Psoas muscle (tissue), 8 donors: Measurements from ENCODE around the gene PRDX3. TPM values are rescaled to one million over a fixed set of nuclear protein-coding genes. Genes with fewer than 3 reads are reported as not detected.
"Not testable (repeated sequence)": the region's sequence is repeated elsewhere in the genome, so short reads cannot be mapped to it uniquely, and the experiment has no call there.

ENCODE experiments used
- ATAC-seq, 4 donors: fragments of 200-7000 bp; cut with Tn5 transposase; one replicate each; pipeline ENCODE4 v1.9.1; 2020; ENCODE audit warnings: moderate library complexity in 3 of 4, mild to moderate bottlenecking in 2 of 4
- DNase-seq, 2 donors: peaks; one replicate each; pipeline ENCODE4 v3.0.0-alpha.2; 2020
- H3K27ac ChIP-seq: fragments of 200-600 bp; one replicate; pipeline ENCODE4 v1.8.0; 2022
- H3K27me3 ChIP-seq, 3 donors: fragments of 200-600 bp in 1 of 3; one replicate each; pipeline versions ENCODE4 v1.6.1 to v1.8.0; 2013 to 2022; ENCODE audit warnings: low read length in 2 of 3, mild to moderate bottlenecking in 2 of 3, moderate library complexity in 1 of 3; ENCODE audit not compliant: insufficient read depth in 3 of 3
- H3K36me3 ChIP-seq, 2 donors: fragments of 200-600 bp in 1 of 2; one replicate each; pipeline versions ENCODE4 v1.6.1 to v1.8.0; 2013 to 2022; ENCODE audit warnings: low read depth in 1 of 2, mild to moderate bottlenecking in 1 of 2, moderate library complexity in 1 of 2; ENCODE audit not compliant: insufficient read depth in 1 of 2
- H3K4me1 ChIP-seq: fragments of 200-600 bp; one replicate; pipeline ENCODE4 v1.8.0; 2022
- H3K4me3 ChIP-seq: fragments of 200-600 bp; one replicate; pipeline ENCODE4 v1.8.0; 2022; ENCODE audit warnings: mild to moderate bottlenecking
- H3K9me3 ChIP-seq: fragments of 200-600 bp; one replicate; pipeline ENCODE4 v1.8.0; 2022
- CTCF ChIP-seq: fragments of 200-600 bp; IDR thresholded peaks from one replicate; pipeline ENCODE4 v1.8.0; 2022; ENCODE audit warnings: antibody characterized with exemption
- WGBS, 3 donors: extraction: QIAGEN DNeasy Blood & Tissue Kit; methylation state at CpG; one replicate each; pipeline versions ENCODE4 v1.1.6 to v1.1.7; 2013; 5-methylcytosine and 5-hydroxymethylcytosine counted together
- intact Hi-C, 2 donors: fragments of 100-400 bp; cut with DNase I; formaldehyde crosslinking; loops; one replicate each; pipeline versions ENCODE4 v1.11.0 to v1.14.2; 2022
- polyA plus RNA-seq, 3 donors: library from polyadenylated mRNA; stranded (reverse); fragments of 200-250 nt; gene quantifications; one replicate each; pipeline ENCODE4 v1.2.3, GENCODE V29; 2013
- total RNA-seq, 4 donors: library from RNA; stranded (reverse); fragmentation: NEBNext Ultra II Directional in 2 of 4; extraction: Animal tissue kit (Norgen Biotek cat#: 25700) in 2 of 4; gene quantifications; one replicate each; pipeline versions ENCODE4 v1.2.1 to v1.2.4, GENCODE V29; 2021 to 2023
- donor health status: healthy with polysubstance abuse.
- donor health status: DM: no; HTN: no; CAD: no; lungs with moderate emphysema.
- donor health status: Bipolar disorder and iron deficiency.
- donor health status: healthy.
- donor health status: DM: yes; HTN: yes; CAD: no.
- donor health status: DM: no; HTN: no; CAD: no.
- donor health status: DM: no; HTN: no; CAD: no.
- donor health status: DM: yes; HTN: yes; CAD: no.

Gene PRDX3
- total and polyA plus RNA-seq, 7 donors, result 182 to 331 (median 201) TPM

- Histone ChIP-seq H3K36me3 (peaks cover 2 to 76% of the 10 kb centered on the region in 2 donors), H3K9me3 (no peaks in the 10 kb centered on the region), H3K27ac (no peak overlapping the region), H3K4me3 (no peak overlapping the region), H3K4me1 (peaks cover 6% of the 10 kb centered on the region), H3K27me3 (no peaks in the 10 kb centered on the region)
- DNase-seq, result no peak
- WGBS, 3 donors, result 76 to 78% (median 76%) methylated on average over 10 of the region's 10 CpGs
- ATAC-seq, result no peak
- TF ChIP-seq CTCF, result no peak
- intact Hi-C loops, result no loop called here
These were observed 35.0 kb downstream of the PRDX3 start for GRCh38 chr10:119143657-119144056.

GRCh38 chr10:119140603-119141245 is 37.9 kb downstream of the PRDX3 start:
- no peak for TF ChIP-seq CTCF
- ATAC-seq (no peak), DNase-seq (no peak)
- H3K9me3 ChIP-seq, result no peaks in the 10 kb centered on the region
- H3K4me3 ChIP-seq, result no peak overlapping the region
- peaks cover 5% of the 10 kb centered on the region for H3K4me1 ChIP-seq
- H3K36me3 ChIP-seq, result peaks cover 2 to 53% of the 10 kb centered on the region in 2 donors
- H3K27ac ChIP-seq, result no peak overlapping the region
- 87 to 90% (median 87%) methylated on average over 21 of the region's 21 CpGs for WGBS, 3 donors
- no peaks in the 10 kb centered on the region for H3K27me3 ChIP-seq
- intact Hi-C loops, result no loop called here

- intact Hi-C loops, result no loop called here
- ATAC-seq, result peak; percentile 60 to 66 (median 64)
- no peak for DNase-seq
- no peaks in the 10 kb centered on the region for H3K27me3 ChIP-seq
- peaks cover 0 to 48% of the 10 kb centered on the region in 2 donors for H3K36me3 ChIP-seq
- WGBS, 3 donors, result 75 to 85% (median 85%) methylated on average over 13 of the region's 13 CpGs
- peaks cover 4% of the 10 kb centered on the region for H3K4me1 ChIP-seq
- H3K27ac ChIP-seq, result no peak overlapping the region
- TF ChIP-seq CTCF, result peak; percentile 31
- H3K4me3 ChIP-seq, result no peak overlapping the region
- H3K9me3 ChIP-seq, result no peaks in the 10 kb centered on the region
These were observed 39.0 kb downstream of the PRDX3 start for GRCh38 chr10:119139464-119140067.

DNA sequence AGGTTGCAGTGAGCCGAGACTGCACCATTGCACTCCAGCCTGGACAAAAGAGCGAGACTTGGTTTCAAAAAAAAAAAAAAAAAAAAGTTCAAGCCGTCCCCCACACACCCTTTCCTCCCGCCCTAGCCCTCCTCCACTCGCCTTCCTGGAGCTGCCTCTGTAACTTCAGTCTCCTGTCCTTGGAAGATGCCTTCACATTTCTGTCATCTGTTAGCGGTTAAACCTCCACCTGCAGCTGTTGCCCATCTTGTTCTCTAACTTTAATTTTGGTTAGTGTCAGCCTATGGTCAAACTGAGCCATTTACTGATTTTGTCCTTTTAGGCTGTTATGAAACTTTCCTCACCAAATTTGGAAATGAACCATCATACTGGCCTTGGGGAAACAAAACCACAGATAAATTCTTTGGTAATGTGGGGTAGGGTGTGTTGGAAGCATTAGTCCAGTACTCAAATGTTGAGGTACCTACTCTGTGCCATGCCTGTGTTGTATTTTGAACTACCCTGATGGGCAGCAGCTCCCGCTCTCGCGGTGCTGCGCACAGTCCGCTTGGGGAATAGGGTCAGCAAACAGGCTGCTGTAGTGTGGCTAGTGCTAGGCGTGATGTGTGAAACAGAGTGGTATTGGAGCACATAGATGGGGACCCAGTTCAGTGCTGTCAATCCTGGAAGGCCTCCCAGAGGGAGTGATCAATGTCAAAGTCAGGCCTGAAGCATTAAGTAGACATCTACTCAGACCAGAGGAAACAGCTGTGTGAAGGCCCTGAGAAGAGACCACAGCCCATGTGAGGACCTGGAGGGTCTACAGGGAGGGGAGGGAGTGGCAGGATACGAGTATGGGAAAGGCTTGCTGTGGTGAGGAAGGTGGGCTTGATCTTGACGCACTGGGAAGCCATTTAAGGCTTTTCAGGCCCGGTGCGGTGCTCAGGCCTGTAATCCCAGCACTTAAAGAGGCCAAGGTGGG is 40.0 kb downstream of the PRDX3 start:
- ATAC-seq, result peak in 1 of 4 donors; percentile 21
- H3K36me3 ChIP-seq, result peaks cover 0 to 52% of the 10 kb centered on the region in 2 donors
- WGBS, 3 donors, result 88 to 94% (median 93%) methylated on average over 16 of the region's 16 CpGs

GRCh38 chr10:119137878-119138277 is 40.7 kb downstream of the PRDX3 start:
- intact Hi-C loops, H3K4me1 ChIP-seq, DNase-seq, H3K27me3 ChIP-seq, H3K27ac ChIP-seq, ATAC-seq, H3K4me3 ChIP-seq, H3K9me3 ChIP-seq: not testable (repeated sequence)
- 79 to 81% (median 81%) methylated on average over 8 of the region's 8 CpGs for WGBS, 3 donors
- peaks cover 0 to 52% of the 10 kb centered on the region in 2 donors for H3K36me3 ChIP-seq

More for the DNA sequence above, 40.0 kb downstream of the PRDX3 start:
- intact Hi-C loops, result no loop called here
- Histone ChIP-seq H3K9me3 (no peaks in the 10 kb centered on the region), H3K27ac (no peak overlapping the region), H3K4me1 (peaks cover 4% of the 10 kb centered on the region), H3K4me3 (no peak overlapping the region), H3K27me3 (no peaks in the 10 kb centered on the region)
- TF ChIP-seq CTCF, result no peak
- no peak for DNase-seq
